K562 (cell line): ENCODE data around the gene HOXA1. TPM values are rescaled to one million over a fixed set of nuclear protein-coding genes. Genes with fewer than 3 reads are reported as not detected.

ENCODE experiments used
- ATAC-seq: fragments of 200-7000 bp; cut with Tn5 transposase; 3 replicates; pipeline ENCODE4 v1.9.1; 2020; ENCODE audit warnings: moderate library complexity
- BruUV-seq: library from RNA; stranded (reverse); fragments of 400-500 nt; replicated peaks from 2 replicates; lab custom pipeline; 2021; lab: Mats Ljungman, UMichigan
- CTCF ChIA-PET: fragments of 300-600 bp; formaldehyde crosslinking; extraction: SDS; loops from one replicate; lab custom pipeline; 2021; ENCODE audit warnings: low intra/inter-chr PET ratio; lab: Yijun Ruan, JAX
- POLR2A ChIA-PET: fragments of 300-600, 350-650 bp; sonication (Branson Sonifier 250); formaldehyde crosslinking; extraction: SDS; loops from one replicate; lab custom pipeline; 2021; ENCODE audit warnings: antibody characterized with exemption, inconsistent platforms; lab: Yijun Ruan, JAX
- DNase-seq, 4 experiments: peaks; one replicate each; pipeline versions ENCODE4 v3.0.0 to v3.0.0-alpha.2; 2011 to 2018; ENCODE audit warnings: low spot score in 3 of 4, mixed read lengths in 3 of 4; ENCODE audit errors: extremely low read depth in 1 of 4
- FAIRE-seq: peaks from 2 replicates; lab custom pipeline; 2011; peaks lifted over from hg19 to GRCh38; lab: Jason Lieb, UNC
- H2AFZ ChIP-seq: 2 replicates; pipeline ENCODE4 v1.6.0; 2011; ENCODE audit warnings: low read depth, low read length, control low read depth, inconsistent platforms
- H3K27ac ChIP-seq: fragments of 200-600 bp; 3 replicates; pipeline ENCODE4 v1.8.0; 2011; ENCODE audit warnings: low read depth, mild to moderate bottlenecking, control low read depth, inconsistent platforms, low read length, moderate library complexity, mixed read lengths; ENCODE audit errors: extremely low read depth
- H3K27me3 ChIP-seq, 2 experiments: fragments of 300-600 bp in 1 of 2; 2 replicates in 1 of 2; 3 replicates in 1 of 2; pipeline versions ENCODE4 v1.6.0 to v1.8.0; 2011; ENCODE audit warnings: inconsistent platforms in 2 of 2, low read length in 2 of 2, mild to moderate bottlenecking in 1 of 2, mixed read lengths in 1 of 2, moderate library complexity in 1 of 2; ENCODE audit not compliant: control insufficient read depth in 2 of 2, insufficient read depth in 2 of 2
- H3K36me3 ChIP-seq: fragments of 300-600 bp; 3 replicates; pipeline ENCODE4 v1.8.0; 2011; ENCODE audit warnings: mild to moderate bottlenecking, low read length, inconsistent platforms; ENCODE audit not compliant: control insufficient read depth, insufficient read depth
- H3K4me1 ChIP-seq, 2 experiments: fragments of 200-600 bp in 1 of 2; replicated peaks in 1 of 2; 2 replicates in 1 of 2; 3 replicates in 1 of 2; pipeline versions ENCODE4 v1.5.1 to v1.8.0; 2011; ENCODE audit warnings: inconsistent platforms in 2 of 2, low read length in 2 of 2, mild to moderate bottlenecking in 1 of 2, mixed read lengths in 1 of 2, moderate library complexity in 1 of 2; ENCODE audit not compliant: control insufficient read depth in 2 of 2, insufficient read depth in 2 of 2
- H3K4me2 ChIP-seq: 2 replicates; pipeline ENCODE4 v1.6.1; 2011; ENCODE audit warnings: low read length, control low read depth, inconsistent platforms, mixed read lengths; ENCODE audit not compliant: insufficient read depth
- H3K4me3 ChIP-seq: fragments of 200-600 bp; sonication (generic), shearing (Covaris generic); 2 replicates; pipeline ENCODE4 v1.5.1; 2016; ENCODE audit warnings: control low read depth, inconsistent platforms
- H3K79me2 ChIP-seq: fragments of 200-600 bp; 3 replicates; pipeline ENCODE4 v1.8.0; 2011; ENCODE audit warnings: low read length, inconsistent platforms; ENCODE audit not compliant: control insufficient read depth, insufficient read depth
- H3K9ac ChIP-seq, 2 experiments: 2 replicates each; pipeline versions ENCODE4 v1.6.0 to v1.6.1; 2011; ENCODE audit warnings: low read depth in 2 of 2, low read length in 2 of 2, control low read depth in 1 of 2, inconsistent platforms in 1 of 2, mild to moderate bottlenecking in 1 of 2, mixed read lengths in 1 of 2; ENCODE audit not compliant: insufficient read depth in 1 of 2
- H3K9me1 ChIP-seq: one replicate; pipeline ENCODE4 v1.6.0; 2011; ENCODE audit warnings: inconsistent platforms, mild to moderate bottlenecking, low read length, moderate library complexity; ENCODE audit not compliant: control insufficient read depth, insufficient read depth
- H3K9me3 ChIP-seq: replicated peaks from 2 replicates; pipeline ENCODE4 v1.5.1; 2011; ENCODE audit warnings: low read depth, low read length, inconsistent platforms; ENCODE audit not compliant: control insufficient read depth, insufficient read depth
- H4K20me1 ChIP-seq: replicated peaks from 2 replicates; pipeline ENCODE4 v1.6.1; 2011; ENCODE audit warnings: low read length, inconsistent platforms, mixed read lengths; ENCODE audit not compliant: control insufficient read depth, insufficient read depth
- BRD4 ChIP-seq: fragments of 200-600 bp; sonication (generic); IDR thresholded peaks from 2 replicates; pipeline ENCODE4 v1.6.1; 2017; ENCODE audit warnings: inconsistent platforms
- BRF1 ChIP-seq: IDR thresholded peaks from 3 replicates; pipeline ENCODE4 v1.6.1; 2011; ENCODE audit warnings: borderline replicate concordance, mild to moderate bottlenecking; ENCODE audit not compliant: insufficient read length; ENCODE audit errors: extremely low read depth
- SMAD1 ChIP-seq: fragments of 150-350 bp; IDR thresholded peaks from 2 replicates; pipeline ENCODE4 v1.6.1; 2014; ENCODE audit warnings: low read length, low read depth; ENCODE audit not compliant: partially characterized antibody
- TEAD2 ChIP-seq: fragments of 450-650 bp; IDR thresholded peaks from 2 replicates; pipeline ENCODE4 v1.6.1; 2016; ENCODE audit warnings: missing genetic modification characterization, control low read depth, missing compliant biosample characterization
- ZEB2 ChIP-seq: fragments of 450-650 bp; IDR thresholded peaks from 2 replicates; pipeline ENCODE4 v1.6.1; 2016
- ZNF324 ChIP-seq: fragments of 250-450 bp; sonication (Bioruptor Pico); IDR thresholded peaks from 2 replicates; pipeline ENCODE4 v1.4.0; 2020; ENCODE audit warnings: mild to moderate bottlenecking
- ZNF77 ChIP-seq: fragments of 250-450 bp; sonication (Bioruptor Pico); IDR thresholded peaks from 2 replicates; pipeline ENCODE4 v1.5.0; 2020
- WGBS: fragments of 100-300 bp; shearing (Covaris generic); methylation state at CpG from one replicate; pipeline ENCODE4 v1.1.6; 2016; ENCODE audit warnings: low coverage, mixed read lengths; ENCODE audit not compliant: insufficient coverage; ENCODE audit errors: missing lambda C conversion rate; 5-methylcytosine and 5-hydroxymethylcytosine counted together
- in situ Hi-C: fragments of 300-500 bp; cut with MboI; formaldehyde crosslinking; loops from 4 replicates; pipeline ENCODE4 v1.15.0; 2018; ENCODE audit warnings: inconsistent platforms, mixed read lengths
- intact Hi-C: fragments of 100-400 bp; cut with micrococcal nuclease; formaldehyde crosslinking; loops from 2 replicates; pipeline ENCODE4 v1.14.2; 2022
- polyA plus RNA-seq, 8 experiments: library from polyadenylated mRNA; depleted of rRNA in 4 of 8; stranded (reverse) in 5 of 8; unstranded in 3 of 8; fragments of >200 nt; fragmentation: Nextera tagmentation in 2 of 8; fragmentation: Illumina TruSeq in 1 of 8; extraction: Ambion mirVana in 2 of 8; extraction: Trizol in 1 of 8; gene quantifications; 2 replicates each; pipeline versions ENCODE4 v1.2.1 to v1.2.3, GENCODE V29; 2011 to 2014; ENCODE audit warnings: inconsistent platforms in 1 of 8, missing spikeins in 1 of 8
- total RNA-seq, 7 experiments: library from RNA; depleted of rRNA in 6 of 7; stranded (reverse); fragments of >200 nt in 6 of 7; fragmentation: Illumina TruSeq in 2 of 7; extraction: Trizol in 2 of 7; gene quantifications; 2 replicates each; pipeline versions ENCODE4 v1.2.1 to v1.2.3, GENCODE V29; 2011 to 2021; ENCODE audit warnings: low replicate concordance in 1 of 7
- TF ChIP-seq, protein P1 (sequence below): fragments of 450-650 bp; formaldehyde crosslinking; IDR thresholded peaks from 2 replicates; pipeline ENCODE4 v1.4.0; 2022; ENCODE audit warnings: missing genetic modification characterization
- TF ChIP-seq, protein P2 (sequence below): sonication (generic); formaldehyde crosslinking; IDR thresholded peaks from 2 replicates; pipeline ENCODE4 v1.8.0; 2022; ENCODE audit warnings: missing genetic modification reagents, mild to moderate bottlenecking, borderline replicate concordance
- TF ChIP-seq, protein P3 (sequence below): fragments of 250-450 bp; sonication (Bioruptor Pico); IDR thresholded peaks from 2 replicates; pipeline ENCODE4 v1.8.0; 2021; ENCODE audit warnings: borderline replicate concordance, mild to moderate bottlenecking, moderate library complexity; ENCODE audit not compliant: poor library complexity, severe bottlenecking
- TF ChIP-seq, protein P4 (sequence below), 2 experiments: IDR thresholded peaks in 1 of 2; conservative IDR thresholded peaks in 1 of 2; 2 replicates each; pipeline ENCODE4 v1.6.1; 2016; ENCODE audit warnings: low read depth in 2 of 2, mild to moderate bottlenecking in 1 of 2, missing compliant biosample characterization in 1 of 2, missing genetic modification characterization in 1 of 2, moderate library complexity in 1 of 2

Gene HOXA1
- total and polyA plus RNA-seq, 9 of the 15 experiments (the other 6 are each of a cell fraction or from before 2014, with no cell fraction given): 0.03 to 0.63 (median 0.09) TPM; not detected in 4

DNA sequence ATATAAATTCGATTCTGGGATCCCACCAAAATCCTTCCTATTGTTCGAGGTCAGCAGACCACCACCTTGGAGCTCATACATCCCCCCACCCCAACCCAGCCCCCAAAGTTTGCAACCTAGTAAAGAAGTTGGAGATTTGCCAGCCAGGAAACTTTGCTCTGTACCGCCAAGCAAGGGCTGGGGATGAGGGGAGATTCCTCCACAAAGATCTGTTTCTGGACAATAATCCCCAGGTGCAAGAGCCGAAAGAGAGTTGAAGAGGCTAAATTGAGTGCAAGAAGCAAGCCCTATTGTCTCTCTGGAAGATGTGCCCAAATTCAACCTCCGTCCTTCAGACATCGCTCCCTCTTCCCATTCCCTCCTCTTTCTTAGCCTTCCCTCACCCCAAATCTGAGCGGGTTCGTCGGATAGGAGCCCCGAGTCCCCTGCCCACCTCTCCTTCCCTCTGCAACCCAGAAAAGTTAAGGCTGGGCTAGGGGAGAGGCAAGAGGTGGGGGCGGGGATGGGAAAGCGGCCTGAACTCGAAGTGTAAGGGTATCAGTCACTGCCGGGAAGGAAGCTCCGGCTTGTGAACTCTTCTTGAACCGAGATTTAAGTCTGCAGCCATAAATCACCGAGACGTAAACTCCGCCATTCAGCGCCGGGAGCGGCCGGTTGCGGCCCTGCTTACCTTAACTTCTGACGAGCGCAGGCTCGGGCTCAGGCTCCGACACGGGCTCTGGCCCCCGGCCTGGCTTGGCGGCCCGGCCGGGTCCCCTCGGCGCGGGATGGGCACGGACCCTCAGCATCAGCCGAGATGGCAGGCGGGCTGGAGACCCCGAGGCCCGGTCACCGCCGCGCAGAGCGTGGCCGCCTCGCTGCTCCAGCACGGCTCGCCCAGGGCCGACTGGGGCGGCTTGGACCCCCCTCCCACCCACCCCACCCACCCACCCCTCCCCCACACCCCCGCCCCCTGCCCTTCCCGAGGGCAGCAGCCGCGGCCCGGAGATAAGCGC lies 17.5 kb upstream of the HOXA1 start (continued):
- TF ChIP-seq, protein P1, sequence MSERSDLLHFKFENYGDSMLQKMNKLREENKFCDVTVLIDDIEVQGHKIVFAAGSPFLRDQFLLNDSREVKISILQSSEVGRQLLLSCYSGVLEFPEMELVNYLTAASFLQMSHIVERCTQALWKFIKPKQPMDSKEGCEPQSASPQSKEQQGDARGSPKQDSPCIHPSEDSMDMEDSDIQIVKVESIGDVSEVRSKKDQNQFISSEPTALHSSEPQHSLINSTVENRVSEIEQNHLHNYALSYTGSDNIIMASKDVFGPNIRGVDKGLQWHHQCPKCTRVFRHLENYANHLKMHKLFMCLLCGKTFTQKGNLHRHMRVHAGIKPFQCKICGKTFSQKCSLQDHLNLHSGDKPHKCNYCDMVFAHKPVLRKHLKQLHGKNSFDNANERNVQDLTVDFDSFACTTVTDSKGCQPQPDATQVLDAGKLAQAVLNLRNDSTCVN: no peak

DNA sequence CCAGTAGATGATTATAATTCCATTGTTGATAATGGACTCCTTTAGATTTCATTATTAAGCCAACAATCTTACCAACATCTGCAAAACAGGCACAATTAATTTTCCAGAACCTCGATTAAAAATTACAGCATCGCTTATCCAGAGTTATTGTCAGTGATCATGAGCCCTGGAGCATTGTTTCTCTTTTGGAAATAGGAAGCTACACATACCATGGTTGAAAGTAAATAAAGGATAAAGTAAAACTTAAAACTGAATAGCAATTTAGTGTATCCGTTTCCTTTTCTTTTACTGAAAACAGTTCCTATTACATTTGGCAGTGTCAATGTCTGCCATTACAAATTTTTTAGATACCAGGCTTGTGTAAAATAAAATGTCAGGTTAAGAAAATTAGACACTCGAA lies 16.6 kb upstream of the HOXA1 start:
- Histone ChIP-seq H3K79me2 (no peaks in the 10 kb centered on the region), H3K36me3 (no peaks in the 10 kb centered on the region), H3K4me3 (no peak overlapping the region), H4K20me1 (0 out of 2 replicates have a peak, but pooled peaks cover 6% of the 10 kb centered on the region), H3K4me1 (peaks cover 0 to 28% of the 10 kb centered on the region in 2 experiments; a peak in 2 of 5 replicates), H3K27ac (no peak overlapping the region), H3K9me3 (no peaks in the 10 kb centered on the region), H3K9ac (no peak overlapping the region), H3K4me2 (no peak overlapping the region), H3K27me3 (peaks cover 52 to 67% of the 10 kb centered on the region in 2 experiments; a peak in 4 of 5 replicates), H2AFZ (no peak overlapping the region), H3K9me1 (no peaks in the 10 kb centered on the region)
- BruUV-seq: no TSS peak
- ATAC-seq (no peak), FAIRE-seq (no peak), DNase-seq (no peak)
- POLR2A ChIA-PET: no interaction called here
- 0% methylated on average over 4 of the region's 4 CpGs for WGBS
- CTCF ChIA-PET: no interaction called here
- in situ Hi-C loops: no loop called here
- intact Hi-C loops: no loop called here
- TF ChIP-seq BRD4: no peak
- TF ChIP-seq, protein P2, sequence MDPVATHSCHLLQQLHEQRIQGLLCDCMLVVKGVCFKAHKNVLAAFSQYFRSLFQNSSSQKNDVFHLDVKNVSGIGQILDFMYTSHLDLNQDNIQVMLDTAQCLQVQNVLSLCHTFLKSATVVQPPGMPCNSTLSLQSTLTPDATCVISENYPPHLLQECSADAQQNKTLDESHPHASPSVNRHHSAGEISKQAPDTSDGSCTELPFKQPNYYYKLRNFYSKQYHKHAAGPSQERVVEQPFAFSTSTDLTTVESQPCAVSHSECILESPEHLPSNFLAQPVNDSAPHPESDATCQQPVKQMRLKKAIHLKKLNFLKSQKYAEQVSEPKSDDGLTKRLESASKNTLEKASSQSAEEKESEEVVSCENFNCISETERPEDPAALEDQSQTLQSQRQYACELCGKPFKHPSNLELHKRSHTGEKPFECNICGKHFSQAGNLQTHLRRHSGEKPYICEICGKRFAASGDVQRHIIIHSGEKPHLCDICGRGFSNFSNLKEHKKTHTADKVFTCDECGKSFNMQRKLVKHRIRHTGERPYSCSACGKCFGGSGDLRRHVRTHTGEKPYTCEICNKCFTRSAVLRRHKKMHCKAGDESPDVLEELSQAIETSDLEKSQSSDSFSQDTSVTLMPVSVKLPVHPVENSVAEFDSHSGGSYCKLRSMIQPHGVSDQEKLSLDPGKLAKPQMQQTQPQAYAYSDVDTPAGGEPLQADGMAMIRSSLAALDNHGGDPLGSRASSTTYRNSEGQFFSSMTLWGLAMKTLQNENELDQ (CRISPR knock-in tag): no peak
- no peak for TF ChIP-seq ZNF324 (CRISPR knock-in tag)
- no peak for TF ChIP-seq ZEB2
- TF ChIP-seq TEAD2 (tag): no peak
- no peak for TF ChIP-seq BRF1
- TF ChIP-seq, protein P3, sequence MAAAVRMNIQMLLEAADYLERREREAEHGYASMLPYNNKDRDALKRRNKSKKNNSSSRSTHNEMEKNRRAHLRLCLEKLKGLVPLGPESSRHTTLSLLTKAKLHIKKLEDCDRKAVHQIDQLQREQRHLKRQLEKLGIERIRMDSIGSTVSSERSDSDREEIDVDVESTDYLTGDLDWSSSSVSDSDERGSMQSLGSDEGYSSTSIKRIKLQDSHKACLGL (CRISPR knock-in tag): no peak
- TF ChIP-seq ZNF77 (CRISPR knock-in tag): no peak
- no peak for TF ChIP-seq SMAD1
- TF ChIP-seq, protein P4, sequence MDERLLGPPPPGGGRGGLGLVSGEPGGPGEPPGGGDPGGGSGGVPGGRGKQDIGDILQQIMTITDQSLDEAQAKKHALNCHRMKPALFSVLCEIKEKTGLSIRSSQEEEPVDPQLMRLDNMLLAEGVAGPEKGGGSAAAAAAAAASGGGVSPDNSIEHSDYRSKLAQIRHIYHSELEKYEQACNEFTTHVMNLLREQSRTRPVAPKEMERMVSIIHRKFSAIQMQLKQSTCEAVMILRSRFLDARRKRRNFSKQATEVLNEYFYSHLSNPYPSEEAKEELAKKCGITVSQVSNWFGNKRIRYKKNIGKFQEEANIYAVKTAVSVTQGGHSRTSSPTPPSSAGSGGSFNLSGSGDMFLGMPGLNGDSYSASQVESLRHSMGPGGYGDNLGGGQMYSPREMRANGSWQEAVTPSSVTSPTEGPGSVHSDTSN (CRISPR knock-in tag; IDR thresholded peaks at IDR 0.05; ENCODE audit: low read depth): no peak
- TF ChIP-seq, protein P4 (tag; conservative IDR thresholded peaks at IDR 0.05; ENCODE audit: low read depth): no peak
